B cell (primary cell): Measurements from ENCODE around the gene ADGRL4. TPM values are rescaled to one million over a fixed set of nuclear protein-coding genes. Genes with fewer than 3 reads are reported as not detected.

Experiments
- ATAC-seq: fragments of 200-7000 bp; cut with Tn5 transposase; one replicate; pipeline ENCODE4 v1.10.0; 2021; ENCODE audit warnings: low read depth, mild to moderate bottlenecking, moderate number of reproducible peaks, moderate library complexity
- CTCF ChIA-PET: fragments of 350-600 bp; sonication (Branson Sonifier 250); formaldehyde crosslinking; loops from one replicate; lab custom pipeline; 2021; ENCODE audit warnings: antibody characterized with exemption, inconsistent platforms; lab: Charles Lee
- POLR2A ChIA-PET: fragments of 350-600 bp; sonication (Branson Sonifier 250); formaldehyde crosslinking; loops from one replicate; lab custom pipeline; 2021; ENCODE audit warnings: antibody characterized with exemption; lab: Charles Lee
- DNase-seq: peaks from one replicate; pipeline ENCODE4 v3.0.0; 2013
- H2AFZ ChIP-seq: 2 replicates; pipeline ENCODE4 v1.6.1; 2012; ENCODE audit warnings: mild to moderate bottlenecking, low read depth, low read length; ENCODE audit not compliant: insufficient read depth, poor library complexity, severe bottlenecking
- H3K27ac ChIP-seq, 2 donors: 1 replicate in 1 of 2; 2 replicates in 1 of 2; pipeline ENCODE4 v1.5.1; 2012 to 2013; ENCODE audit warnings: low read length in 2 of 2, mild to moderate bottlenecking in 2 of 2, moderate library complexity in 1 of 2
- H3K27me3 ChIP-seq, 4 experiments: fragments of 200-600 bp in 1 of 4; sonication (generic) in 1 of 4; replicated peaks in 1 of 4; 1 replicate in 2 of 4; 2 replicates in 2 of 4; pipeline versions ENCODE4 v1.6.1 to v1.7.0; 2013 to 2016; ENCODE audit warnings: low read length in 3 of 4, mild to moderate bottlenecking in 2 of 4, mixed read lengths in 1 of 4, moderate library complexity in 1 of 4; ENCODE audit not compliant: insufficient read depth in 4 of 4, control insufficient read depth in 3 of 4; ENCODE audit errors: control extremely low read depth in 1 of 4
- H3K36me3 ChIP-seq, 2 experiments: replicated peaks in 1 of 2; 1 replicate in 1 of 2; 2 replicates in 1 of 2; pipeline versions ENCODE4 v1.6.1 to v1.7.1; 2013; ENCODE audit warnings: low read length in 1 of 2; ENCODE audit not compliant: insufficient read depth in 2 of 2, control insufficient read depth in 1 of 2; ENCODE audit errors: control extremely low read depth in 1 of 2, extremely low read depth in 1 of 2
- H3K4me1 ChIP-seq, 2 donors: fragments of 200-600 bp in 1 of 2; sonication (generic) in 1 of 2; 1 replicate in 1 of 2; 2 replicates in 1 of 2; pipeline versions ENCODE4 v1.5.1 to v1.6.1; 2013 to 2017; ENCODE audit warnings: low read length in 2 of 2; ENCODE audit not compliant: control insufficient read depth in 2 of 2, insufficient read depth in 2 of 2
- H3K4me2 ChIP-seq: replicated peaks from 2 replicates; pipeline ENCODE3; 2012; ENCODE audit warnings: mild to moderate bottlenecking, low read depth, low read length; ENCODE audit not compliant: poor library complexity, severe bottlenecking
- H3K4me3 ChIP-seq, 5 experiments: fragments of 200-600 bp in 1 of 5; sonication (generic) in 1 of 5; 1 replicate in 3 of 5; 2 replicates in 2 of 5; pipeline versions ENCODE4 v1.5.1 to v1.7.0; 2011 to 2016; ENCODE audit warnings: low read length in 4 of 5, mild to moderate bottlenecking in 4 of 5, low read depth in 2 of 5, control low read depth in 1 of 5, moderate library complexity in 1 of 5; ENCODE audit not compliant: insufficient read depth in 1 of 5; ENCODE audit errors: control extremely low read depth in 1 of 5, extremely low read depth in 1 of 5
- H3K79me2 ChIP-seq: fragments of 200-600 bp; sonication (generic); one replicate; pipeline ENCODE4 v1.6.0; 2016; ENCODE audit warnings: low read length; ENCODE audit not compliant: control insufficient read depth, insufficient read depth
- H3K9ac ChIP-seq: fragments of 200-600 bp; sonication (generic); 2 replicates; pipeline ENCODE4 v1.6.1; 2017; ENCODE audit warnings: mild to moderate bottlenecking, low read length, moderate library complexity
- H3K9me3 ChIP-seq, 3 donors: one replicate each; pipeline versions ENCODE4 v1.6.1 to v1.7.1; 2013; ENCODE audit warnings: low read length in 2 of 3; ENCODE audit not compliant: control insufficient read depth in 2 of 3, insufficient read depth in 1 of 3; ENCODE audit errors: control extremely low read depth in 1 of 3
- H4K20me1 ChIP-seq: 2 replicates; pipeline ENCODE4 v1.6.0; 2012; ENCODE audit warnings: mild to moderate bottlenecking, low read length; ENCODE audit not compliant: insufficient read depth, control insufficient read depth, poor library complexity, severe bottlenecking
- H3K27ac Mint-ChIP-seq: one replicate; pipeline ENCODE4 v1.8.0; 2021; ENCODE audit warnings: mixed read lengths
- H3K27me3 Mint-ChIP-seq: one replicate; pipeline ENCODE4 v1.8.0; 2021; ENCODE audit warnings: mixed read lengths
- H3K4me1 Mint-ChIP-seq: one replicate; pipeline ENCODE4 v1.8.0; 2021; ENCODE audit warnings: mixed read lengths
- H3K4me3 Mint-ChIP-seq: one replicate; pipeline ENCODE4 v1.8.0; 2021; ENCODE audit warnings: mixed read lengths
- H3K9me3 Mint-ChIP-seq: one replicate; pipeline ENCODE4 v1.8.0; 2022; ENCODE audit warnings: mixed read lengths; ENCODE audit not compliant: insufficient read depth
- CTCF ChIP-seq: fragments of 200-600 bp; IDR thresholded peaks from one replicate; pipeline ENCODE4 v1.8.0; 2022; ENCODE audit warnings: antibody characterized with exemption, mild to moderate bottlenecking
- EZH2 ChIP-seq: IDR thresholded peaks from 2 replicates; pipeline ENCODE4 v1.6.1; 2012; ENCODE audit warnings: borderline replicate concordance, low read depth, mild to moderate bottlenecking, moderate library complexity, low read length; ENCODE audit not compliant: insufficient read depth, poor library complexity, severe bottlenecking
- WGBS: methylation state at CpG from one replicate; pipeline ENCODE4 v1.1.5; 2013; ENCODE audit warnings: missing lambda C conversion rate; ENCODE audit not compliant: insufficient coverage; 5-methylcytosine and 5-hydroxymethylcytosine counted together
- intact Hi-C: fragments of 100-400 bp; cut with micrococcal nuclease; formaldehyde crosslinking; loops from one replicate; pipeline ENCODE4 v1.10.0; 2022
- polyA plus RNA-seq: library from polyadenylated mRNA; depleted of rRNA; stranded (reverse); fragments of >200 nt; gene quantifications from 2 replicates; pipeline ENCODE4 v1.2.3, GENCODE V29; 2012
- total RNA-seq, 2 donors: library from RNA; stranded (reverse); fragments of 120-200 nt in 1 of 2; gene quantifications; 1 replicate in 1 of 2; 2 replicates in 1 of 2; pipeline versions ENCODE4 v1.2.3 to v1.2.4, GENCODE V29; 2013 to 2022

ADGRL4 gene
- total and polyA plus RNA-seq, 2 donors (not counting 1 experiment from before 2014, with no cell fraction given): not detected

- H3K4me1 ChIP-seq: no peaks in the 10 kb centered on the region
- no peak overlapping the region for H3K4me3 Mint-ChIP-seq
- H3K27me3 ChIP-seq: no peaks in the 10 kb centered on the region
- peaks cover 3% of the 10 kb centered on the region for H3K9me3 Mint-ChIP-seq
- intact Hi-C loops: no loop called here
- H3K36me3 ChIP-seq: no peaks in the 10 kb centered on the region
- H3K4me3 ChIP-seq: no peak overlapping the region
- 80% methylated on average over 2 of the region's 5 CpGs for WGBS
- ChIA-PET POLR2A (no interaction called here), CTCF (interaction anchor here (1.5 kb wide), 1 partner anchor 15 kb away, joined by 4 read pairs; no protein-coding TSS in a partner anchor)
- no peak overlapping the region for H3K27ac Mint-ChIP-seq
- H3K27ac ChIP-seq: no peak overlapping the region
- H3K4me1 Mint-ChIP-seq: no peaks in the 10 kb centered on the region
- no peak for ATAC-seq
- no peak for DNase-seq
- no peaks in the 10 kb centered on the region for H3K27me3 Mint-ChIP-seq
- H4K20me1 ChIP-seq: no peaks in the 10 kb centered on the region
- H3K4me2 ChIP-seq: no peak overlapping the region
- no peaks in the 10 kb centered on the region for H3K9me3 ChIP-seq
- H2AFZ ChIP-seq: no peak overlapping the region
- H3K79me2 ChIP-seq: no peaks in the 10 kb centered on the region
- no peak for TF ChIP-seq CTCF
- TF ChIP-seq EZH2: no peak
- no peak overlapping the region for H3K9ac ChIP-seq
Measured at GRCh38 chr1:78854556-78854955, 152.0 kb downstream of the ADGRL4 start.

- no peak for TF ChIP-seq CTCF
- no peak for TF ChIP-seq EZH2
- Mint-ChIP-seq H3K27me3 (no peaks in the 10 kb centered on the region), H3K9me3 (no peaks in the 10 kb centered on the region), H3K4me1 (no peaks in the 10 kb centered on the region), H3K4me3 (no peak overlapping the region), H3K27ac (no peak overlapping the region)
- Histone ChIP-seq H3K4me2 (no peak overlapping the region), H3K27me3 (no peaks in the 10 kb centered on the region), H3K9ac (no peak overlapping the region), H3K9me3 (no peaks in the 10 kb centered on the region), H3K79me2 (no peaks in the 10 kb centered on the region), H3K4me3 (no peak overlapping the region), H3K4me1 (no peaks in the 10 kb centered on the region), H3K27ac (no peak overlapping the region), H4K20me1 (no peaks in the 10 kb centered on the region), H3K36me3 (no peaks in the 10 kb centered on the region), H2AFZ (no peak overlapping the region)
- ATAC-seq (no peak), DNase-seq (no peak)
- POLR2A ChIA-PET: no interaction called here
- WGBS: 86% methylated on average over 4 of the region's 4 CpGs
- CTCF ChIA-PET: no interaction called here
- intact Hi-C loops: no loop called here
Measured at GRCh38 chr1:78843546-78843945, 163.0 kb downstream of the ADGRL4 start.
